Glomerular visceral epithelial cell (primary cell): ENCODE results near the gene PDE4B.

Experiments used
- DNase-seq: peaks from one replicate; pipeline ENCODE4 v3.0.0-alpha.2; 2016; ENCODE audit errors: extremely low spot score

PDE4B gene

DNA sequence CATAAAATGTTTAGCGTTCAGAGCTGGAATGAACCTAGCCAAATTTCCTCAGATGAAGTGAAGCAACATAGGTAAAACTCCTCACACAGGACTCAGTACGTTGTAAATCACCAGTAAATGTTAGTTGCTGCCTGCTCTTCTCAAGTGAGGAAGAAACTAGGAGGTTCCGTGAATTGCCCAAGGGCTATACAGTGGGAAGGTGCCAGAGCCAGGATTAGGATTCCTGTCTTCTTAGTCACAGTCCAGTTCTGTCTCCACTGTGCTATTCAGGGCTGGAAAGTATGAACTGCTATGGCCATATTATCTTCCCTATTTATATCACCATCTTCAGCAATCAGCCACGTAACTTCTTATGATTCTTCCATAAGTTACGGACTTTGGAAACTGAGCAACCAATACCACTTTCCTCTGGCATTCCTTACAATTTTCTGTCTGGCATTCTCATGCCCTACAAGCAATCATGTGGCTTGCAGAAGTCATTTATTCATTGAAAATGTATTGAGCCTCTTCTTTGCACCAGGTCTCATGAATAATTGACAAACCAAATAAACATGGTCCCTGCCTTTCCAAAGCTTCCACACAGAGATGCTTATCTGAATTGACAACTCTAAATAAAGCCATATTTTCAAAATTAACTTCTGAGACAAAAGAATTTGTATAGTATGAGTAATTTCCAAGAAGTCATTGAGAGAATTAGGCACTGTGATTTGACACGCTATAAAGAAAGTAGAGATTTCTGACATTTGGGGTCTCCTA is 469.7 kb downstream of the PDE4B start:
- DNase-seq = peak; percentile 23

DNA sequence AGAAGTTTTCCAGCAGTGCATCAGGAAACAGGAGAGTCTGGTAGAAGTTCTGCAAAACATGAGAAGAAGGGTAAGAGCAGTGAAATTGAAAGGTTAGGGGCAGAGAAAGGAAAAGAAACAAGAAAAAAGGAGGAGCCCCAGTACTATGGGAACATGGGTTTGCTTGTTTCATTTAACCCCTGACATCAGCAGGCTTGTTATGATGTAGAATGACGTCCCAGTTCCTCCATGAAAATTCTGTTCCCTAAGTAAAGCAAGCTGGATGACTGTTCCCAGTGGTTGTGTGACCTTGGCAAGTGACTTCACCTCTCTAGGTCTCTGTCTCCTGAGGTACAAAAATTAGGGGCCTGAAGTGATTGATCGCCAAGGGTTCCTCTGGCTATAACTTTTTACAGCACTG is 472.6 kb downstream of the PDE4B start:
- no peak for DNase-seq

DNA sequence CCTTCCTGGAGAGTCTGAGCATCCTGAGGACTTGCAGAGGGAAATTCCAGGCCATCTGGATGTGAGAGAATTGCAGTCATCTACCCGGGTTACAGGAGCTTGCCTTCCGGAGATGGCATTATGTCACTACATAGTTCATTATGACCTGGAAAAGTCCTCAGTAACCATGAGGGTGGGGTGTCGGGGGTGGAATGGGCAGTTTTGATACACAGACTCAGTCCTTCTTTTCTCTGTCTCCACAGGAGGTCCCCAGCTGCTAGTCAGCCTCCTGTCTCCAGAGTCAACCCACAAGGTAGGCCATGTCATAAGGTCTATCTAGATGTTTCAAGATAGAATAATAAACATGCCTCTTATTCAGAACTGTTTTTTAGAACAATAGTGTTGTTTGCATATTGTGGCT is 473.1 kb downstream of the PDE4B start:
- no peak for DNase-seq

DNA sequence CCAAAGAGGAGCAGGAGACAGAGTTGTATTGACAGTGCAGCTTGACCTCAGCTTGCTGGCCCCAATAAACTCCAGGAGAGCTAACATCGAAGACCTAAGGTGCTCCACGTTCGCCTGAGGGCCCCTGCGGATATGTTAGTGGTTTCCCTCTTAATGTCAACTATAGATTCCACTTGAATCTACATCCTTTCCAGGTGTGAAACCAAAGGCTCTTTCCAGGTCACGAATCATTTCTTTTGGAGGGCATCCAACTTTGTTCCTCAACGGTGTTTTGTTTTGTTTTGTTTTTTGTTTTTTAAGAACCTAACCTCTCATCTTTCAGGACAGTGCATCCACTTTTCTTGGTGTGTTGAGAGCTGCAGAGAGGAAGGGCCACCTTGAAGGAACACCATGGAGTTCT is 473.7 kb downstream of the PDE4B start:
- peak; percentile 4 for DNase-seq

DNA sequence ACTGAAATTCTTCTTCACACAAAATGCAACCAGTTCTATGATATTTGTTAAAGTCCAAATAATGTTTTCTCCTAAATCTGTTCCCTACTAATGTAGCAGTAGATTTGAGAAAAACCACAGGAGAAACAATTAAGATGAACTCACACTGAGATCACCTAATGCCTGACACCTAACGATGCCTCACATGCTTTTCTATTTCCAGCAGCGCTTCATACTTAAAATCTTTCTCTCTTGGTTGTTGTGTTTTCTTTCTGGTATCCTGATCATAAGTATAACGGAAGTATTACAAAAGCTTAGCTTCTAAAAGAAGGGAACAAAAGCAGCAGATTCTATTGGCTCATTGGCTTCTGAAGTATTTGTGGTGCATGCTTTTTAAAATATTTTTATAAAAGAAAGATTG is 474.1 kb downstream of the PDE4B start:
- DNase-seq = no peak

DNA sequence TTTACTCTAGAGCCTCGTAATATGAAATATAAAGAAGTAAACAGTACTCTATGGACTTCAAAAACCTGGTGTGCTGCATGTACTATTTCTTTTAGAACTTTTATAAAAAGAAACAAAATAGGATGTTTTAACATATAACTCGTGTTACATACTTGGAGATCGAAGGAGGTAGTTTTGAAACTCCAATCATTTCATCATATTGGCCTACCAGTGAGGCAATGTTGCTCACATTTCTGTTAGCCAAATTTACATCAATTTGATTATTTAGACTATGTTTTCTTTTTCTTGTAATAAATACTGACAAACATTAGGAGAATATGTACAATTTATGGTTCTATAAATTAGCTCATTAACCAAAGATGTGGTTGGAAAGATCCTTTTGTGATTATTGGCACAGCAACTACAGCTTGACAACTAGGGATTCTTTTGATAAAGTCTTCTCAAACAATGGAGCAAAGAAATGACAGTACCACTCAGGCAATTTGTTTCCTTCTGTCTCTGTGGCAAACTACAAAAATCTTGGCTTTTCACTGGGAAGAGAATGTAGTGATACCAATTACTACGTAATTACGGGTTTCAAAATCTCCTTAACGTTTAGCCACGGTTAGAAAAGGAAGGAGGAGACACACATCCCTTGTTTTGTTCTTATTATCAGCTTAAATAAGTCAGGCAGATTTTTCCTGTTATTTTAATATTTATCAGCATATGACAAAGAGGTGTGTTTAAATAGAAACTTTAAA is 474.7 kb downstream of the PDE4B start:
- DNase-seq = no peak

DNA sequence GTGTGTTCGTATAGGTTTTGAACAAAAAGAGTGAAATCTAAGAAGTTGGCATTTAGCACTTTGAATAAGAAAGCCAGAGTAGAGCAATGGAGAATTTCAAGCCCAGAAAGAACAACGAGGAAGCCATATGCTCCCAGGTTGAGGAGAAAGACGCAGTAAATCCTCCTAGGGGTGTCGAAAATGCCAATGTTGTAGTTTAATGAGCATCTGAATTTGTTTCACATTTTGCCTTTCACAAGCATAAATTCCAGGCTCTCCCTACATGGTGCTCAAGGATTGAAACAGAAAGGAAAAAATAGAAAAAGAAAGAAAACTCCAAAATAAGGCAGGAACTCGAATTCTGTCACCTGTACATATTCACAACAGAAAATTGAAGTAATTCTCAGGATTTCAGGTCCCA is 476.5 kb downstream of the PDE4B start:
- no peak for DNase-seq

DNA sequence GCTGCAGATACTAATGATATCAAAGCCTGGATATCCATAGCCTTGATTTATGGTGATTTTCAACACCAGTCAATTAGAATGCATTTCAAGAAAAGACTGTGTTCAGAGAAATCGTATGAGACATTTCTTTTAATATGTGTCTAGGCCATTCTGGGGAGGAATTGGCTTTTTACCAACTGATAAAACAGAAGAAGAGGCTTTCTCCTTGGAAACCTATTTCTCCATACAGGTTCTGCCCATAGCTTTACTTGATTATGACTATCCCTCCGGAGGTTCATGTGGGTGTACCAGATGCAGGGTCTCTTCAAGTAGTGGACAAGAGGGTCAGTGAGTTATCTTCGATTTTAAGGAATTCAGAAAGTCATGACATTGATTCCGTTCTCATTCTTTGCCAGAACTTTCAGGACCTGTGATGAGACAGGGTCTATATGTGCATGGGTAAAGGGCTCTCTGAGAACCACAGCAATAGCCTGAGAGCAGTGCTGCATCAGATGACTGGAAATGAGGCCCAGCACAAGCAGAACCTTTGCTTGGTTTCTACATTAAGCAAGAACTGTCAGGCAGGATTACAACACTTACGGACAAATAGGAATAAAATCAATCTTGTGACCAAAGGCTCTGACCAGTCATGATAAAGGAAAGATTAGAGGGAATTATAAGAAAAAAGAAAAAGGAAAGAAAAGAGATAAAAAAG is 477.6 kb downstream of the PDE4B start:
- no peak for DNase-seq

DNA sequence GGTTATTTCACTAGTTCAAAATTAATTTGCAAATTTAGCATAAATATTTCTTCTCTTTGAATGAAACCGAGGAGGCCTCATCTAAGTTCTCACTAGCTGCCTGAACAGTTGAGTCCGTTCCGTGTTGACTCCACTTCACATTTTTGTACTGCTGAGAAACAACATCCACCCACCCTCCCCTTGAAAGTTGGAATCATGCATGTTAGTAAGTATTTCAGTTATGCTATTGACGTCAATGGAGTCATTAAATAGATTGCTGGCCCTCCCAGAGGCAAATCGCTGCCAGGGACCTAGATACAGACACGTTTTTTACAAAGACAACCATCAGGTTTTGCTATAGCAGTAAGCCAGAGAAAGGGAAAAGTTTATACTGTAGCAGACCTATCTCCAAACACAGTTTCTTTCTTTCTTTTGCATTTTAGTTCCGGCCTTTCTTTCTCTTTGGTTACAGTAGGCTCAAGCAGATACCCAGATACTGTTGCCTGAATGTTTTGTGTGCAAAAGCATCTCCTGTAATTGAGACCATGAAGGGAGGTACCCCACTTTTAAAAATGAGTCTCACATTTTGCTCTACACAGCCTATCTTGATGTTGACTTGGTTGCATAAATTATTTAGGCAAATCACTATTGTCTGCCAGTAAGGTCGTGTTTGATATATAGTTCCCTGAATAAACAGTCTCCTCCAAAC is 478.7 kb downstream of the PDE4B start:
- peak; percentile 84 for DNase-seq

DNA sequence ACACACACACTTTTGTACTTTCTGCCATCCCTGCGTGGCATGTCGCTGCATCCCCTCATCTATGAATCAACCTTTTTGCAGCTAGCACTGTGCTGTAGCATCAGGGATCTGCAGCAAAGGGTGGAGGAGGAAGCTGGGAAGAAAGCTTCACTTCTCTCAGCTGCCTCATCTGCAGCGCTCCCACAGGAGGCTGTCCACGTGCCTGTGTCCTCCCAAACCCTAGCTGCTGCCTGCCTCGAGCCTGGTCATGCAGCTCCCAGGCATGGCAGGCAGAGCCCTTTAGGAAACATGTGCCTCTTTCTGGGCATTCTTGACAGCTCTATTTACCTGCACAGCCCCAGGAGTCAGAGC is 479.2 kb downstream of the PDE4B start:
- DNase-seq = peak; percentile 8

DNA sequence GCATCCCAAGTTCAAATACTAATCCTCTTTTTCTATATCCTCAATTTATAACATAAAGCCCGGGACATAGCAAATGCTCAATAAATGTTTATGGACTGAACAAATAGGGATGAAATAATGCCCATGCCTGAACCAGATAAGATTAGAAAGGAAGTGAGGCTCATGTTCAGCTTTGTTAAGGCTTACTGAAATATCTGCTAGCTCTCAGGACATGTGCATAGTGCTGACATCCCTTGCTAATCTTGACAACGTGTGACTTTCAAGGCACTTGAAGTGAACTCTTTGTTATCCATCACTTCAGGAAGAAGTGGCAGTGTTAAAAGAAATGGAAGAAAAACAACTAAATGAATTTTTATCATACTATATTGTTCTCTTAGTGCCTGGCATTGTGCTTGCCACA is 481.0 kb downstream of the PDE4B start:
- no peak for DNase-seq

DNA sequence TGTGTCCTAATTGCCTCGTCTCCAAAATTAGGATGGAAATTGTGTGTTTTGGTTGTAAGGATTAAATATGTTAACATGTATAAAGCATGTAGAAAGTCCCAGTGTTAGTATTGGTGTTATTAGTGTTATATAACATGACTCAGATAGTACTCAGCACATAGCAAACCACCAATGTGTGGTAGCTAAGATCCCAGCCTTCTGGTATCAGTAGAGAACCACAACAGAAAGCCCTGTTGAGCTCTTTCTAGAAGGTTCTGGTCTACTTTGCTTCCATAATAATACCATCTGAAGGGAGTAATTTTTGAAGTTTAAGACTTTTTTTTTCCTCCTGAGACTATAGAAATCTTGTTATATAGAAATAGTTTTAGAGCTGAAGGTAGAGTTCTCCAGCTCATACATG is 481.9 kb downstream of the PDE4B start:
- no peak for DNase-seq

DNA sequence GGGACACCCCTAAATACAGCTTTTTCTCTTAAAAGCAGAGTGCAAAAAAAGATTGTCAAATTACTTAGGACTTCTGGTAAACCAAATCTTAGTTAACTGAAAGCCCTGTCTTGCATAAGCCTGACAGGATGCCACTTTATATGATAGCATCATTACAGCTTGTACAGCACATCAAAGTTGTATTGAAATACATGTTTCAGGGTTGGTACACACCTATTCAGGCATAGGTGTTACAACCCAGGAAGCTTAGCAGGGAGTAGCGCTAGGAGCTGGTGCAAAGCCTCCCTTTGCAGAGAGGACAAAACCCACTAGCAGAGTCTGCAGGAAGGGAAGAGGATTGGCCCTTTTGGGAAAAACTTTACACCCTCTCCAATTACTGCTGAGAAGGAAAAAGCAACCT is 482.4 kb downstream of the PDE4B start:
- DNase-seq = no peak

DNA sequence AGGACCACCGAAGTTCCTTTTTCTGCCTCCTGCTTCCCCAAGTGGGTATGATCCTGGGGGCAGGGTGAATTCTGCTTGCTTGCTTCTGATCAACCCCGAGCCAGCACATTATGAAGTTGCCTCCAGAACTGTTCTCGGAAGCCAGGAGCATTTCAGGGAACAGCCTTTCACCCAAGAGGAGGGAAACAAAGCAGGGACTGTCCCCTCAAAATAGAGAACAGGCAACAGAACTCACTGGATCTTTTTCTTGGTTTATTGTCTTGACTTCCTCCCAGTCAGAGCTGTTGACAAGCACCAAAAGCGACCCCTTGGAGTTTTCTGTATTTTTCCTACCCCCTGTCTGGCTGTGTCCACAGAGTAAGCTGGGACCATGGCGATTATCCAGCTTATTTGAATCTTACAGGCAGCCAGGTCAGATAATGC is 482.9 kb downstream of the PDE4B start:
- DNase-seq = no peak

DNA sequence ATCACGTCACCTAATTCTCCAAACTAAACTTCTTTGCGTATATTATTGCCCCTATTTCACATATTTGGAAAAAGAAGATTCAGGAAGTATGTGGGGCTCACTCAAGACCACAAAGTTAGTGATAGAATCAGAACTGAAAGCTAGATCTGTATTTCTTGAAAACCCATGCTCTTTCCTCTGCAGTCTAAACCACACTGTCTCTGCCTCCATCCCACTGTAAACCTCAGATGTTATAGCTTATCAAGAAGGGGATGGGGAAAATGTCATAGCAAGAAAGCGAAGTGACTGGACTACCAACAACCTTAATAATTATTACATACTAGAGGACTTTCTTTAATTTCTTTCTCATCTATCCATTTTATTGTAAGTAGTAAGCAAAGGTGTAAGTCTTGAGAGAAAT is 483.5 kb downstream of the PDE4B start:
- DNase-seq = no peak

DNA sequence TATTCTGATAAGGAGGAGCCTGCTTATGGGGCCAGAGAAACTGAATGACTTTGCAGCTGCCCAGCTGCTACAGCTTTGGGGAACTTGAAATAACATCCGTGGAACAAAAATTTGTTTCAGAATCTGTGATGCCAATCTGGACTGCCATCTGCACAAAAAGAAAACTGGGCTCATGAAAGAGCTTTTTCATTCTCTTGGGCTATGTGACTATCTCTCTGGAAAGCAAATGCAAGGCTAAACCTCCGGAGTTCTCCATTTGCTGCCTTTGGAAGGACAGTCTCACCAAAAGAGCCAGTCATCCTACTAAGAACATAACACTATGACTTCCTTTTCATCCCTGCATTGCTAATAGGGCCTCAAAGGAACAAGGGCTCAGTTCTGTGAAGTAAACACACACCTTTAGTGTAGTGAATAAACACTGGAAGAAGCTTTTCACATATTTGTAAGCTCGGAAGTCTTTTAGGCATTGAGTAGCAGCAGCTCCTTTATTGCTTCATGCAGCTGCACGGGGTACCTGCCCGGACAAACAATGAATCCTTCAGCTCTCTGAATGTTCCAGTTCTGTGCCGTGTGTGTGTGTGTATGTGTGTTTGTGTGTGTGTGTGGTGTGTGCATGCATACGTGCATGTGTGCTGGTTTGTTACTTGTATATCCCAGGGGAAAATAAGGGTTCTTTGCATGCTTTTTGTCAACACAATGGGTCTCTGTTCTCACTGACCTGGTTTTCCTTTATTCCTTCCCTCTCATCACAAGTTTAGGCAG is 485.7 kb downstream of the PDE4B start:
- DNase-seq = no peak

DNA sequence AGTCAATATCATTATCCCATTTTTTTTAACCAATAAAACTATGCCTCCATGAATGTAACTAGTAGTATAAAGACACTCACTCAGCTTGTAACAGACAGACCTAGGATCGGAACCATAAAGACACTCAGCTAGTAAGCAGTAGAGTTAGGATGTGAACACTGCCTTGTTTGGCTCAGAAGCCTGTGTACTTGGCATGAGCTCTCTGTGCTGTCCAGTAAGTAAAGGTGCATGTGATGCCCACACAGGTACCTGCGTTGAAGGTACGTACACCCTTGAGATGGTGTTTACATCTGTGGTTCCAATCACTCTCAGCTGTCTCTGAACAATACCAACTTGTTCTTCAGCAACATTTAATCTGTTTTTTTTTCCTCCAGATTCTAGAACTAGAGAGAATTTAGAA is 489.1 kb downstream of the PDE4B start:
- DNase-seq = no peak

DNA sequence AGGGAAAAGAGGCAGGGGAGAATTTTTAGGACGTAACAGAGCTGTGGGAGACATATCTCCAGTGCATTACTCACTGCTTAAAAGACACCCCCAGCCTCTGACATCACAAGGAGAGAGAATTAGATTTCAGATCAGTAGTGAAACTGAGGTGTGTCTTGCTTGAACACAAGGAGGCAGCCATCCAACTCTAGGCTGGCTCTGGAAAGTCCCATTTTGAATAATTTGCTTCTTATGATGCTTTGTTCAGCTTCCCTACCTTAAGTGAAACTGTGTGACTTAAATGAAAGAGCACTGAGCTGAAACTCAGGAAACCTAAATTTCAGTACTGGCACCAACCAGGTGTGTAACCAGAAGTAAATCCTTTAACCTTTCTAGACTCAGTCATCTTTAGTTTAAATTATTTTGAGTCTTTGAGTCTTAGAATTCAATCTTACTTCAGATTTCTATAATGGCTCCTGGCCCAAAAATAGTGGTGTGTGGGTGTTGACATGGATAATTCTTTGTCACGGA is 489.7 kb downstream of the PDE4B start:
- DNase-seq = peak; percentile 45

DNA sequence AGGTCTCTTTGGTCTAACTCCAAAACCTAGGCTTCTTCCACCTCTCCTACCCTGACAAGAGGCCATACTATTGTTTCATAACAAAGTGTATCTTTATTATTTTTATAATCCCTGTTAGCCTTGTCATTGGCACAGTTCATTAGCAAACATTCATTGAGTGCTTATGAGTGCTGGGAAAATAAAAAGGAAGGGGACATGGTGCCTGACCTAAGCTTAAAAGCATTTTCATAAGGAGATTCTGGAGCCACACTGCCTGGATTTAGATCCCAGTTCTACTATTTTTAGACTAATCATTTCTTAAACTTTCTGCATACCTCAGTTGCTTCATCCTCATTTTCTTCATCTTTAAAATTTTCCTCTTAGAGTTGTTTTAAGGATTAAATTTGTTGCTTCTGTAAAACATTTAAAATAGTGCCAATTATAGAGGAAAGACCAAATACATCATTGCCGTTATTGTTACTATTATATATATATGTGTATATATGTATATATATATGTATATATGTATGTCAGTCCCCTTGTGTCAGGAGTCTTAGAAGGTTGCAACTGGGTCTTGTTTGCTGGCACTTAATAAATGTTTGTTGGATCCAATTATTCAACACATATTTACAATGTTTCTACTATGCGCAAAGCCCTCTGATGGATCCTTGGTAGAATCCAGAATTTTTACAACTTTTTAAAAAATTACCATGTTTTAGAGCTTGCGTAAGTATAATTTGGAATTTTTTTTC is 490.4 kb downstream of the PDE4B start:
- DNase-seq = no peak

DNA sequence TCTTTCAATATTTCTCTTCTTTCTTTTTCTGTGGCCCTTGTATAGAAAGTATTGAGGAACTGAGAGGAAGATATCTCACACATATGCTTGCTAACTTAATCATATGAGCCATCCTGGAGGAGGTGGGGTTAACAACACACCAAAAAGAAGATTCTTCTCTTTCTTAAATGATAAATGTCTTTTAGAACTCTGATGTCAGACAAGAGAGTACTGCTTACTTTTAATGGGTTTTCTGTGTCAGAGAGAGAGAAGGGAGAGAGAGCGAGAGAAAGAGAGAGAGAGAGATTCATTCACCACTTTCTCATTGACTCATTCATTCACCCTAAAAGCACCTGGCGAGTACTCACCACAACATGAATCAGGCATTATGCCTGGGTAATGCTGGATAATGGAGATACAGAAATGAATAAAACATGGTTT is 490.9 kb downstream of the PDE4B start:
- DNase-seq = peak; percentile 38

DNA sequence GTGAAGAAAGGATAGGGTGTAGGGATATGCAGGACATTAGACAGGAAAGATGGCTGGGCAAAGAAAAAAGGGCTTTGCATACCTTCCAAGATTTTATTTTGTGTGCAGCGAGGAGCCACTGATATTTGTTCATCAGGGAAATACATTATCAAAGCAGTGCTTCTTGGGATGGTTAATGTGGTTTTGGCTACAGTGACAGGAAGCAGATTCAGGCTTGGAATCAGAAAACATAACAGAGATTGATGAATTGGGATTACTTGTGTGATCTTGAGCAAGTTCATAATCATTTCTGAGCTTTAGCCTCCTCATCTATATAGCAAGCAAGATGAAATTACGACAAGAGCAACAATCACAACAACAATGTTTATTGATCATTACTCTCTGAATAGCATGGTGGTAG is 492.1 kb downstream of the PDE4B start:
- no peak for DNase-seq
